ENCODE data around the gene EIPR1.

The EIPR1 gene

DNA sequence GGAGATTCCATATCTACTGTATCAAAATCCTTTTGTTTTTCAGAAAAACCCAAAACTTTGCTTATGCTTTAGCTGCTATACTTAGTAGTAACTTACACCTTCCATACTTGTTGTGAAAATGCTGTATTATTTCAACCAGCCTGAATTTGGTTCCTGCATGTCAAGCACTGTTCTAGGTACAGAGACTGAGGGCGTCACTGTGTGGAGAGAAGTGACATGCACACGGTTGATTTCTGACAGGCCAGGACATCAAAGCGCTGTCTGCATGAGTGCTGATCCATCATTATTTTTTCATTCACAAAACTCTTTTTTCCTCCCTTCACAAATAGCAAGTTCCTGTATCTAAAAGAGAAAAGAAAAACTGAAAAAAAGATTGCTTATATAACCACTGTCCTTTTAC lies 33.5 kb upstream of the EIPR1 start:
- TF ChIP-seq, protein P1, sequence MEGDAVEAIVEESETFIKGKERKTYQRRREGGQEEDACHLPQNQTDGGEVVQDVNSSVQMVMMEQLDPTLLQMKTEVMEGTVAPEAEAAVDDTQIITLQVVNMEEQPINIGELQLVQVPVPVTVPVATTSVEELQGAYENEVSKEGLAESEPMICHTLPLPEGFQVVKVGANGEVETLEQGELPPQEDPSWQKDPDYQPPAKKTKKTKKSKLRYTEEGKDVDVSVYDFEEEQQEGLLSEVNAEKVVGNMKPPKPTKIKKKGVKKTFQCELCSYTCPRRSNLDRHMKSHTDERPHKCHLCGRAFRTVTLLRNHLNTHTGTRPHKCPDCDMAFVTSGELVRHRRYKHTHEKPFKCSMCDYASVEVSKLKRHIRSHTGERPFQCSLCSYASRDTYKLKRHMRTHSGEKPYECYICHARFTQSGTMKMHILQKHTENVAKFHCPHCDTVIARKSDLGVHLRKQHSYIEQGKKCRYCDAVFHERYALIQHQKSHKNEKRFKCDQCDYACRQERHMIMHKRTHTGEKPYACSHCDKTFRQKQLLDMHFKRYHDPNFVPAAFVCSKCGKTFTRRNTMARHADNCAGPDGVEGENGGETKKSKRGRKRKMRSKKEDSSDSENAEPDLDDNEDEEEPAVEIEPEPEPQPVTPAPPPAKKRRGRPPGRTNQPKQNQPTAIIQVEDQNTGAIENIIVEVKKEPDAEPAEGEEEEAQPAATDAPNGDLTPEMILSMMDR (IDR thresholded peaks at IDR 0.05), result no peak
- H3K27ac ChIP-seq, result no peak overlapping the region
- no peak overlapping the region for H3K4me3 ChIP-seq
- DNase-seq (ENCODE audit: low spot score), result no peak

DNA sequence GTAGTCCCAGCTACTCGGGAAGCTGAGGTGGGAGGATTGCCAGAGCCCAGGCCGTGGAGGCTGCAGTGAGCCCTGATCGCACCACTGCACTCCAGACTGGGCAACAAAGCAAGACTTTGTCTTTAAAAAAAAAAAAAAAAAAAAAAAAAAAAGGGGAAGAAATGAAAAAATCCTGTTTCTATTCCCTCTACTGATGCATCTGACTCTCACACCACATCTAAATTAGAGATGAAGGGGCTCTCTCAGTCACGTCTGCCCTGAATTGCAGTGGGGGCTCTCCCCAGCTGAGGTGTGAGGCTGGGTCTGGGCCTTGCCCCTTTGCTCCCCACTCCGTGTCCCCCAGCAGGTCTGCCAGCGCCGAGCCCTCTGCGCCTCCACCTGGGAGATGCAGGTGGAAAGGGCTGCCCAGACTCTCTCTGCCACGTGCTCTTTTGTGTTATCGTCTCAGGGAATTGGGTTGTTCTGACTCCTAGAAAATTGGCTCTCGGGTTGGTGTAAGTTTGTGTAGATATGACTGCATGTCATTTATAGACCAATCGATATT lies 32.1 kb upstream of the EIPR1 start:
- DNase-seq (ENCODE audit: low spot score), result no peak
- Histone ChIP-seq H3K4me3 (no peak overlapping the region), H3K27ac (no peak overlapping the region)
- TF ChIP-seq, protein P1 (IDR thresholded peaks at IDR 0.05), result no peak

DNA sequence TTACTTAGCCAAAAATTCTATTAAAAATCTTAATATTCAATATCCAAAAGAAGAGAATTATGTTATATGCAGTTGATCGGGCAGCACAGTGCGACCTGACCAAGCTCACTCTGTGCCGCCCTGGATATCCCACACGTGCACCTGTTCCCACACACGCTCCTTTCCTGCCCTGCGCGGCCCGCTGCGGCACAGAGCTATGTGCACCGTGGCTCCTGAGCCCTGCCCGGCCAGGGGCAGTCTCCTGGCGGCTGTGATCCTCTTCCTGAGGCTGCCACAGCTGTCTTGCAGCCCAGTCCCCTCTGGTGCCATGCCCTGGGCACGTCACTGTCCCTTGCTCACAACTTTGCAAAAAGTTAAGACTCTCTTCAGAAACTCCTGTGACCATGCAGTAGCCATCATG lies 31.2 kb upstream of the EIPR1 start:
- Histone ChIP-seq H3K4me3 (no peak overlapping the region), H3K27ac (no peak overlapping the region)
- no peak for DNase-seq (ENCODE audit: low spot score)
- TF ChIP-seq, protein P1 (IDR thresholded peaks at IDR 0.05), result no peak

DNA sequence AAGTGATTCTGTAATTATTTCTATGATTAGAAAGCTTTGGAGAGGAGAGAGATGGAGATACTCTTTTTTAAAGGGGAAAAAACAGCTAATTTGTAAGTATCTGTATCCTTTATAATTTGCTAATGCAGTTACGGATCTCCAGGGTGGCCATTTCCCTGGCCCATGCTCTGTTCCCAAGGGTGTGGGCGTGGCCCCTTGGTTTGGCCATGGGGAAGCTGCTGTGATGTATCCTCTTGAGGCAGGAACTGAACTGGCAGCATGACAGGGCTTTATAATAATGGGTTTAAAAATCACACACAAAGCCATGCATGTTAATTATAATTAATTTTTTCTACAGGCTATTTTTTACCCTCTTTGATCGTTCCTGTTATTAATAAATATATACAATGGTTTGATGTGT lies 28.9 kb upstream of the EIPR1 start:
- no peak for DNase-seq (ENCODE audit: low spot score)
- no peak overlapping the region for H3K4me3 ChIP-seq
- H3K27ac ChIP-seq, result no peak overlapping the region
- TF ChIP-seq, protein P1 (IDR thresholded peaks at IDR 0.05), result no peak

DNA sequence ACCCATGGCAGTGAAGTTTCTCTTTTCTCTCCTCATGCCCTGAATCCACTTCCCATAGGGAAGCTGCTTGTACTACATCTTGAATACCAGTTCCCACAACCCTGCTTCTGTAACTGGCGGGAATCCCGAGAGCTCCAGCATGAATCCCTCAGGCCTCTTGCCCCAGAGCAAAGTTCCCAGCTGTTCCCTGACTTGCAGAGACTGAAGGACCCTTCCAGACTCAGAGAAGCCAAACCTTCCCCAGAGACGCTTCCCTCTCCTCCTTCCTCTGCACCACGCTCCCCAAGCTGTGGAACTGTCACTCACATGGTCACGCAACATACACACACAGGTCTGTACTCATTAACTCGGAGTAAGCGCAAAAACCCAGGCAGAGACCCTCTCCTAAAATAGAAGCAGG lies 28.3 kb upstream of the EIPR1 start:
- TF ChIP-seq, protein P1 (IDR thresholded peaks at IDR 0.05), result no peak
- no peak for DNase-seq (ENCODE audit: low spot score)
- H3K27ac ChIP-seq, result no peak overlapping the region
- H3K4me3 ChIP-seq, result no peak overlapping the region

DNA sequence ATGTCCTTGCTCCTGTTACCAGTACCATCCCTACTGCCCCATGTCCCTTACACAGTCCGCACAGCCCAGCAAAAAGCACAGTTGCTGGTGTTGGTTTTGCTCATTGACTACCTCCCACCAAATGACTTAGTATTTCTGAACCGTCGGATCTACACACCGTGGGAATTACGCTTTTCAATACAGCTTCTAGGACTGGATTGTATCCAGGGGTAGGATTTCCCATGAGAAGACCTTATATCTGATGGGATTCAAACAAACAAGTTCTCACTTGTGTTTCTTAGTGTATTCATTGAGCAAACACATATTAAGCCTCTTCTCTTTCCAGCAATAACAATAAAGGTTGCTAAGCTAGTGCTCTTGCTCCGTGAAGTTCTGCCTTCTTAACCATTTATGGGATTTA lies 27.7 kb upstream of the EIPR1 start:
- Histone ChIP-seq H3K4me3 (no peak overlapping the region), H3K27ac (no peak overlapping the region)
- no peak for DNase-seq (ENCODE audit: low spot score)
- TF ChIP-seq, protein P1 (IDR thresholded peaks at IDR 0.05), result no peak

DNA sequence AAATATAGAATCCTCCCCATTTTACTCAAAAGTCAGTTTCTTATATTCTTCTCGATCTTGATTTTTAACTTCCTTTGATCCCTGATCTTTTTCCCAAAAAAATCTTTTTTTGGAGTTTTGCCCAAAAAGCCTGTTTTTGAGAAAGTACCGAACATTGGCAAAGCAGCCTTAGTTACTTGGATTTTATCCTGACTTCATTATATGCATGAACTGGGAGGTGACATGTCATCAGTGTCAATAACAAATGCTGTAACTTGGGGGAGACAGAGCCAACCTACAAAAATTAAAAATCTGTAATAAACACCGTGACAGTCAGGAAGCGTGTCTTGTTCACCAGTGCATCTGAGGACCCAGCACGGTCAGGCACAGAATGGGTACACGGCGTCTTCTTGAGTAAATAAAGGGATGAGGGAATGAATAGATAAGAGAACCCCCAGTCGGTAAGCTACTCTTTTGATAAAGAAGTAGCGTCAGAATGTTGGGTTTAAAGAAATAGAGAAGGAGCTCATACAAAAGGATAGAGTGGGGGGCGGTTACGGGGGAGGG lies 26.8 kb upstream of the EIPR1 start:
- Histone ChIP-seq H3K27ac (no peak overlapping the region), H3K4me3 (no peak overlapping the region)
- DNase-seq (ENCODE audit: low spot score), result no peak
- TF ChIP-seq, protein P1 (IDR thresholded peaks at IDR 0.05), result no peak
